Smooth muscle cell (in vitro differentiated cells): ENCODE results near the gene KLK8. TPM values are rescaled to one million over a fixed set of nuclear protein-coding genes. Genes with fewer than 3 reads are reported as not detected.

Experiments used
- DNase-seq: peaks from one replicate; lab custom pipeline; 2025; ENCODE audit not compliant: unreplicated experiment; lab: John Stamatoyannopoulos, UW
- H2AFZ ChIP-seq: fragments of 200-600 bp; sonication (generic); 2 replicates; pipeline ENCODE4 v1.6.0; 2016; ENCODE audit warnings: antibody characterized with exemption, low read depth, mild to moderate bottlenecking
- H3F3A ChIP-seq: fragments of 200-600 bp; sonication (generic); 2 replicates; pipeline ENCODE4 v1.6.0; 2017; ENCODE audit warnings: antibody characterized with exemption, low read depth
- H3K27ac ChIP-seq: fragments of 200-600 bp; sonication (generic); 2 replicates; pipeline ENCODE4 v1.5.1; 2016; ENCODE audit warnings: low read depth, mild to moderate bottlenecking
- H3K27me3 ChIP-seq: fragments of 200-600 bp; sonication (generic); 2 replicates; pipeline ENCODE4 v1.6.1; 2016; ENCODE audit warnings: low read depth, mild to moderate bottlenecking
- H3K36me3 ChIP-seq: fragments of 200-600 bp; sonication (generic); 2 replicates; pipeline ENCODE4 v1.5.1; 2016; ENCODE audit warnings: low read depth
- H3K4me1 ChIP-seq: fragments of 200-600 bp; sonication (generic); 2 replicates; pipeline ENCODE4 v1.5.1; 2016; ENCODE audit warnings: low read depth
- H3K4me2 ChIP-seq: fragments of 200-600 bp; sonication (generic); 2 replicates; pipeline ENCODE4 v1.6.0; 2016; ENCODE audit warnings: mild to moderate bottlenecking
- H3K4me3 ChIP-seq: fragments of 200-600 bp; sonication (generic); 2 replicates; pipeline ENCODE4 v1.5.1; 2016; ENCODE audit warnings: mild to moderate bottlenecking
- H3K79me2 ChIP-seq: fragments of 200-600 bp; sonication (generic); 2 replicates; pipeline ENCODE4 v1.6.0; 2016; ENCODE audit warnings: low read depth, mild to moderate bottlenecking
- H3K9ac ChIP-seq: fragments of 200-600 bp; sonication (generic); 2 replicates; pipeline ENCODE4 v1.6.0; 2016; ENCODE audit warnings: low read depth
- H3K9me3 ChIP-seq: fragments of 200-600 bp; sonication (generic); replicated peaks from 2 replicates; pipeline ENCODE4 v1.5.1; 2016; ENCODE audit warnings: low read depth
- H4K20me1 ChIP-seq: fragments of 200-600 bp; sonication (generic); 2 replicates; pipeline ENCODE4 v1.6.0; 2016; ENCODE audit warnings: low read depth
- CTCF ChIP-seq: fragments of 200-600 bp; sonication (generic); IDR thresholded peaks from 2 replicates; pipeline ENCODE4 v1.5.1; 2017; ENCODE audit warnings: borderline replicate concordance, mild to moderate bottlenecking, antibody characterized with exemption; ENCODE audit not compliant: insufficient read depth, poor library complexity, severe bottlenecking
- WGBS: methylation state at CpG from one replicate; pipeline ENCODE4 v1.1.7; 2016; ENCODE audit warnings: low lambda C conversion rate; 5-methylcytosine and 5-hydroxymethylcytosine counted together
- polyA plus RNA-seq: library from polyadenylated mRNA; unstranded; fragments of >200 nt; fragmentation: Nextera tagmentation; extraction: Ambion mirVana; gene quantifications from 2 replicates; pipeline ENCODE4 v1.2.1, GENCODE V29; 2016
- total RNA-seq: library from RNA; depleted of rRNA; stranded (reverse); fragments of >200 nt; gene quantifications from 2 replicates; pipeline ENCODE4 v1.2.3, GENCODE V29; 2014

Gene KLK8
- total and polyA plus RNA-seq, 2 experiments from 2014 or later: 11.6 TPM; not detected in 1

- no peaks in the 10 kb centered on the region for H3K9me3 ChIP-seq
- no peak for DNase-seq
- no peaks in the 10 kb centered on the region for H3K36me3 ChIP-seq
- peaks cover 14% of the 10 kb centered on the region for H3K4me1 ChIP-seq
- H3K79me2 ChIP-seq: no peaks in the 10 kb centered on the region
- no peak overlapping the region for H3K9ac ChIP-seq
- no peak overlapping the region for H3K4me2 ChIP-seq
- no peak overlapping the region for H3K4me3 ChIP-seq
- no peaks in the 10 kb centered on the region for H4K20me1 ChIP-seq
- no peaks in the 10 kb centered on the region for H3F3A ChIP-seq
- WGBS: 34% methylated on average over 7 of the region's 7 CpGs
- no peak overlapping the region for H3K27ac ChIP-seq
- H3K27me3 ChIP-seq: peaks cover 46% of the 10 kb centered on the region
- TF ChIP-seq CTCF: peak; percentile 64
- no peak overlapping the region for H2AFZ ChIP-seq
Measured at GRCh38 chr19:51020988-51021651, 19.7 kb upstream of the KLK8 start.

GRCh38 chr19:51019544-51019925 lies 18.1 kb upstream of the KLK8 start, which contains the start of gene KLK10:
Gene KLK10, minus strand, starts transcription at chr19:51019709. Its CDS starts 579 bp downstream, at chr19:51019130.
- no peak for DNase-seq
- Histone ChIP-seq H3F3A (no peaks in the 10 kb centered on the region), H3K79me2 (no peaks in the 10 kb centered on the region), H3K4me2 (peak within 1 kb of the TSS; percentile 69), H3K27me3 (peaks cover 60% of the 10 kb centered on the region), H3K9ac (no peak within 1 kb of the TSS), H2AFZ (no peak within 1 kb of the TSS), H3K4me1 (peaks cover 14% of the 10 kb centered on the region), H3K9me3 (no peaks in the 10 kb centered on the region), H4K20me1 (no peaks in the 10 kb centered on the region), H3K4me3 (peak within 1 kb of the TSS; percentile 10), H3K27ac (no peak within 1 kb of the TSS), H3K36me3 (no peaks in the 10 kb centered on the region)
- TF ChIP-seq CTCF: no peak
- 21% methylated on average over 7 of the region's 14 CpGs for whole genome bisulfite sequencing

GRCh38 chr19:51018745-51019543 lies 17.5 kb upstream of the KLK8 start:
- no peak overlapping the region for H2AFZ ChIP-seq
- H3K27ac ChIP-seq: no peak overlapping the region
- H4K20me1 ChIP-seq: no peaks in the 10 kb centered on the region
- H3K9me3 ChIP-seq: no peaks in the 10 kb centered on the region
- DNase-seq: no peak
- no peaks in the 10 kb centered on the region for H3K79me2 ChIP-seq
- no peaks in the 10 kb centered on the region for H3F3A ChIP-seq
- H3K4me3 ChIP-seq: peak overlapping the region; percentile 10
- H3K9ac ChIP-seq: no peak overlapping the region
- TF ChIP-seq CTCF: no peak
- no peaks in the 10 kb centered on the region for H3K36me3 ChIP-seq
- peaks cover 14% of the 10 kb centered on the region for H3K4me1 ChIP-seq
- WGBS: 4% methylated on average over 32 of the region's 68 CpGs
- H3K27me3 ChIP-seq: peaks cover 63% of the 10 kb centered on the region
- H3K4me2 ChIP-seq: peak overlapping the region; percentile 69
